GM23338 (cell line): ENCODE data around the gene HTR7.

Experiments used
- CREB1 ChIP-seq: fragments of 250-450 bp; sonication (Bioruptor Pico); IDR thresholded peaks from 2 replicates; pipeline ENCODE4 v1.5.0; 2020; ENCODE audit warnings: low read depth, mild to moderate bottlenecking, moderate library complexity
- EZH2 ChIP-seq: fragments of 200-600 bp; sonication (generic); IDR thresholded peaks from one replicate; pipeline ENCODE4 v1.8.0; 2017; ENCODE audit warnings: antibody characterized with exemption, mild to moderate bottlenecking, low read depth; ENCODE audit not compliant: unreplicated experiment
- EZH2phosphoT487 ChIP-seq: fragments of 200-600 bp; sonication (generic); IDR thresholded peaks from one replicate; pipeline ENCODE4 v1.8.1; 2018; ENCODE audit warnings: antibody characterized with exemption; ENCODE audit not compliant: unreplicated experiment
- JUNB ChIP-seq: IDR thresholded peaks from one replicate; pipeline ENCODE4 v1.6.1; 2016; ENCODE audit warnings: antibody characterized with exemption; ENCODE audit not compliant: unreplicated experiment
- NANOG ChIP-seq: IDR thresholded peaks from 2 replicates; pipeline ENCODE4 v1.6.1; 2016; ENCODE audit warnings: antibody characterized with exemption, borderline replicate concordance
- POLR2AphosphoS5 ChIP-seq: IDR thresholded peaks from 2 replicates; pipeline ENCODE4 v1.6.1; 2016; ENCODE audit warnings: antibody characterized with exemption, low read depth
- REST ChIP-seq: IDR thresholded peaks from one replicate; pipeline ENCODE4 v1.6.1; 2018; ENCODE audit warnings: antibody characterized with exemption; ENCODE audit not compliant: unreplicated experiment
- STAT1 ChIP-seq: IDR thresholded peaks from one replicate; pipeline ENCODE4 v1.6.1; 2016; ENCODE audit warnings: antibody characterized with exemption; ENCODE audit not compliant: unreplicated experiment
- ZNF114 ChIP-seq: fragments of 250-450 bp; sonication (Bioruptor Pico); IDR thresholded peaks from 2 replicates; pipeline ENCODE4 v1.5.0; 2020; ENCODE audit warnings: mild to moderate bottlenecking, moderate library complexity
- ZNF331 ChIP-seq: fragments of 250-450 bp; sonication (Bioruptor Pico); IDR thresholded peaks from 2 replicates; pipeline ENCODE4 v1.5.0; 2020; ENCODE audit warnings: low read depth, mild to moderate bottlenecking, moderate library complexity
- TF ChIP-seq, protein P1 (sequence below), 2 experiments: fragments of 200-600 bp in 1 of 2; sonication (generic) in 1 of 2; conservative IDR thresholded peaks; 2 replicates each; pipeline versions ENCODE4 v1.5.1 to v1.6.1; 2016 to 2017; ENCODE audit warnings: antibody characterized with exemption in 2 of 2, low read depth in 2 of 2, mild to moderate bottlenecking in 2 of 2, moderate library complexity in 1 of 2
- TF ChIP-seq, protein P2 (sequence below): IDR thresholded peaks from 2 replicates; pipeline ENCODE4 v1.6.1; 2016; ENCODE audit warnings: antibody characterized with exemption
- TF ChIP-seq, protein P3 (sequence below): fragments of 250-450 bp; sonication (Bioruptor Pico); IDR thresholded peaks from 2 replicates; pipeline ENCODE4 v1.5.0; 2020; ENCODE audit warnings: mild to moderate bottlenecking, moderate library complexity

DNA sequence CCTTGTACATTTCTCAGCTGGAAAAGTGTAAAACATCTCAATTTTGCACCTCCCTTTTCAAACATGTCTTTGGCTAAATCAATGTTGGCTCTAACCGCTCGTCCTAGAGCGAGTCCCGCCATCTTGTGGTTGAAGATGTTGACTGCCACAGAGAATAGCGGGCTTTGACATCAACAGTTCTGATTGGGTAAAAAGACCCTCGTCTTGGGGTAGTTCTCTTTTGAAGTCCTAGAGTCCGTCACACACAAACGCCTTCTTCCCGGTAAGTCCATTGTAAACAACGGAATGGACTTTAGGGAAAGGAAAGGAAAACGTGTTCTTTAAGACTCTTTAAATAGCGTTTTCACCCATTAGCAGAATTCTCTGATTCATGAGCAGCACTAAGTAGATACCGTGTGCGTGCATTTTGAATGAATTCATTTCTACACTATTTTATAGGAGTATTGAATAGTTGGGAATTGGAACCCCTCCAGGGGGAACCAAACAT, 13.5 kb upstream of the HTR7 start:
- TF ChIP-seq, protein P1, sequence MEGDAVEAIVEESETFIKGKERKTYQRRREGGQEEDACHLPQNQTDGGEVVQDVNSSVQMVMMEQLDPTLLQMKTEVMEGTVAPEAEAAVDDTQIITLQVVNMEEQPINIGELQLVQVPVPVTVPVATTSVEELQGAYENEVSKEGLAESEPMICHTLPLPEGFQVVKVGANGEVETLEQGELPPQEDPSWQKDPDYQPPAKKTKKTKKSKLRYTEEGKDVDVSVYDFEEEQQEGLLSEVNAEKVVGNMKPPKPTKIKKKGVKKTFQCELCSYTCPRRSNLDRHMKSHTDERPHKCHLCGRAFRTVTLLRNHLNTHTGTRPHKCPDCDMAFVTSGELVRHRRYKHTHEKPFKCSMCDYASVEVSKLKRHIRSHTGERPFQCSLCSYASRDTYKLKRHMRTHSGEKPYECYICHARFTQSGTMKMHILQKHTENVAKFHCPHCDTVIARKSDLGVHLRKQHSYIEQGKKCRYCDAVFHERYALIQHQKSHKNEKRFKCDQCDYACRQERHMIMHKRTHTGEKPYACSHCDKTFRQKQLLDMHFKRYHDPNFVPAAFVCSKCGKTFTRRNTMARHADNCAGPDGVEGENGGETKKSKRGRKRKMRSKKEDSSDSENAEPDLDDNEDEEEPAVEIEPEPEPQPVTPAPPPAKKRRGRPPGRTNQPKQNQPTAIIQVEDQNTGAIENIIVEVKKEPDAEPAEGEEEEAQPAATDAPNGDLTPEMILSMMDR (conservative IDR thresholded peaks at IDR 0.05; ENCODE audit: low read depth in 2 of 2): peak; percentile 70 to 88
- TF ChIP-seq EZH2 (no peak), POLR2AphosphoS5 (no peak), STAT1 (no peak), REST (no peak), ZNF331 (CRISPR knock-in tag) (no peak), EZH2phosphoT487 (no peak), JUNB (no peak), ZNF114 (no peak), CREB1 (CRISPR knock-in tag) (peak; percentile 65), NANOG (no peak)
- TF ChIP-seq, protein P2, sequence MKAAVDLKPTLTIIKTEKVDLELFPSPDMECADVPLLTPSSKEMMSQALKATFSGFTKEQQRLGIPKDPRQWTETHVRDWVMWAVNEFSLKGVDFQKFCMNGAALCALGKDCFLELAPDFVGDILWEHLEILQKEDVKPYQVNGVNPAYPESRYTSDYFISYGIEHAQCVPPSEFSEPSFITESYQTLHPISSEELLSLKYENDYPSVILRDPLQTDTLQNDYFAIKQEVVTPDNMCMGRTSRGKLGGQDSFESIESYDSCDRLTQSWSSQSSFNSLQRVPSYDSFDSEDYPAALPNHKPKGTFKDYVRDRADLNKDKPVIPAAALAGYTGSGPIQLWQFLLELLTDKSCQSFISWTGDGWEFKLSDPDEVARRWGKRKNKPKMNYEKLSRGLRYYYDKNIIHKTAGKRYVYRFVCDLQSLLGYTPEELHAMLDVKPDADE: no peak
- TF ChIP-seq, protein P3, sequence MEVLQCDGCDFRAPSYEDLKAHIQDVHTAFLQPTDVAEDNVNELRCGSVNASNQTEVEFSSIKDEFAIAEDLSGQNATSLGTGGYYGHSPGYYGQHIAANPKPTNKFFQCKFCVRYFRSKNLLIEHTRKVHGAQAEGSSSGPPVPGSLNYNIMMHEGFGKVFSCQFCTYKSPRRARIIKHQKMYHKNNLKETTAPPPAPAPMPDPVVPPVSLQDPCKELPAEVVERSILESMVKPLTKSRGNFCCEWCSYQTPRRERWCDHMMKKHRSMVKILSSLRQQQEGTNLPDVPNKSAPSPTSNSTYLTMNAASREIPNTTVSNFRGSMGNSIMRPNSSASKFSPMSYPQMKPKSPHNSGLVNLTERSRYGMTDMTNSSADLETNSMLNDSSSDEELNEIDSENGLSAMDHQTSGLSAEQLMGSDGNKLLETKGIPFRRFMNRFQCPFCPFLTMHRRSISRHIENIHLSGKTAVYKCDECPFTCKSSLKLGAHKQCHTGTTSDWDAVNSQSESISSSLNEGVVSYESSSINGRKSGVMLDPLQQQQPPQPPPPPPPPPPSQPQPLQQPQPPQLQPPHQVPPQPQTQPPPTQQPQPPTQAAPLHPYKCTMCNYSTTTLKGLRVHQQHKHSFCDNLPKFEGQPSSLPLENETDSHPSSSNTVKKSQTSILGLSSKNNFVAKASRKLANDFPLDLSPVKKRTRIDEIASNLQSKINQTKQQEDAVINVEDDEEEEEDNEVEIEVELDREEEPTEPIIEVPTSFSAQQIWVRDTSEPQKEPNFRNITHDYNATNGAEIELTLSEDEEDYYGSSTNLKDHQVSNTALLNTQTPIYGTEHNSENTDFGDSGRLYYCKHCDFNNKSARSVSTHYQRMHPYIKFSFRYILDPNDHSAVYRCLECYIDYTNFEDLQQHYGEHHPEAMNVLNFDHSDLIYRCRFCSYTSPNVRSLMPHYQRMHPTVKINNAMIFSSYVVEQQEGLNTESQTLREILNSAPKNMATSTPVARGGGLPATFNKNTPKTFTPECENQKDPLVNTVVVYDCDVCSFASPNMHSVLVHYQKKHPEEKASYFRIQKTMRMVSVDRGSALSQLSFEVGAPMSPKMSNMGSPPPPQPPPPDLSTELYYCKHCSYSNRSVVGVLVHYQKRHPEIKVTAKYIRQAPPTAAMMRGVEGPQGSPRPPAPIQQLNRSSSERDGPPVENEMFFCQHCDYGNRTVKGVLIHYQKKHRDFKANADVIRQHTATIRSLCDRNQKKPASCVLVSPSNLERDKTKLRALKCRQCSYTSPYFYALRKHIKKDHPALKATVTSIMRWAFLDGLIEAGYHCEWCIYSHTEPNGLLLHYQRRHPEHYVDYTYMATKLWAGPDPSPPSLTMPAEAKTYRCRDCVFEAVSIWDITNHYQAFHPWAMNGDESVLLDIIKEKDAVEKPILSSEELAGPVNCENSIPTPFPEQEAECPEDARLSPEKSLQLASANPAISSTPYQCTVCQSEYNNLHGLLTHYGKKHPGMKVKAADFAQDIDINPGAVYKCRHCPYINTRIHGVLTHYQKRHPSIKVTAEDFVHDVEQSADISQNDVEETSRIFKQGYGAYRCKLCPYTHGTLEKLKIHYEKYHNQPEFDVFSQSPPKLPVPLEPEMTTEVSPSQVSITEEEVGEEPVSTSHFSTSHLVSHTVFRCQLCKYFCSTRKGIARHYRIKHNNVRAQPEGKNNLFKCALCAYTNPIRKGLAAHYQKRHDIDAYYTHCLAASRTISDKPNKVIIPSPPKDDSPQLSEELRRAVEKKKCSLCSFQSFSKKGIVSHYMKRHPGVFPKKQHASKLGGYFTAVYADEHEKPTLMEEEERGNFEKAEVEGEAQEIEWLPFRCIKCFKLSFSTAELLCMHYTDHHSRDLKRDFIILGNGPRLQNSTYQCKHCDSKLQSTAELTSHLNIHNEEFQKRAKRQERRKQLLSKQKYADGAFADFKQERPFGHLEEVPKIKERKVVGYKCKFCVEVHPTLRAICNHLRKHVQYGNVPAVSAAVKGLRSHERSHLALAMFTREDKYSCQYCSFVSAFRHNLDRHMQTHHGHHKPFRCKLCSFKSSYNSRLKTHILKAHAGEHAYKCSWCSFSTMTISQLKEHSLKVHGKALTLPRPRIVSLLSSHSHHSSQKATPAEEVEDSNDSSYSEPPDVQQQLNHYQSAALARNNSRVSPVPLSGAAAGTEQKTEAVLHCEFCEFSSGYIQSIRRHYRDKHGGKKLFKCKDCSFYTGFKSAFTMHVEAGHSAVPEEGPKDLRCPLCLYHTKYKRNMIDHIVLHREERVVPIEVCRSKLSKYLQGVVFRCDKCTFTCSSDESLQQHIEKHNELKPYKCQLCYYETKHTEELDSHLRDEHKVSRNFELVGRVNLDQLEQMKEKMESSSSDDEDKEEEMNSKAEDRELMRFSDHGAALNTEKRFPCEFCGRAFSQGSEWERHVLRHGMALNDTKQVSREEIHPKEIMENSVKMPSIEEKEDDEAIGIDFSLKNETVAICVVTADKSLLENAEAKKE (CRISPR knock-in tag): no peak
